Activated naive CD4-positive, alpha-beta T cell treated with anti-CD3 and anti-CD28 coated beads, Interleukin-2, amount 50 U/mL, for 16 hours (primary cell): ENCODE measurements around the gene DOC2B.
A peak's percentile ranks its signal among the peaks of the same experiment; 100 is the strongest.
"Not testable (repeated sequence)": the region's sequence is repeated elsewhere in the genome, so short reads cannot be mapped to it uniquely, and the experiment has no call there.

Experiments
- DNase-seq: peaks from one replicate; pipeline ENCODE4 v3.0.0-alpha.2; 2020

Gene DOC2B

DNA sequence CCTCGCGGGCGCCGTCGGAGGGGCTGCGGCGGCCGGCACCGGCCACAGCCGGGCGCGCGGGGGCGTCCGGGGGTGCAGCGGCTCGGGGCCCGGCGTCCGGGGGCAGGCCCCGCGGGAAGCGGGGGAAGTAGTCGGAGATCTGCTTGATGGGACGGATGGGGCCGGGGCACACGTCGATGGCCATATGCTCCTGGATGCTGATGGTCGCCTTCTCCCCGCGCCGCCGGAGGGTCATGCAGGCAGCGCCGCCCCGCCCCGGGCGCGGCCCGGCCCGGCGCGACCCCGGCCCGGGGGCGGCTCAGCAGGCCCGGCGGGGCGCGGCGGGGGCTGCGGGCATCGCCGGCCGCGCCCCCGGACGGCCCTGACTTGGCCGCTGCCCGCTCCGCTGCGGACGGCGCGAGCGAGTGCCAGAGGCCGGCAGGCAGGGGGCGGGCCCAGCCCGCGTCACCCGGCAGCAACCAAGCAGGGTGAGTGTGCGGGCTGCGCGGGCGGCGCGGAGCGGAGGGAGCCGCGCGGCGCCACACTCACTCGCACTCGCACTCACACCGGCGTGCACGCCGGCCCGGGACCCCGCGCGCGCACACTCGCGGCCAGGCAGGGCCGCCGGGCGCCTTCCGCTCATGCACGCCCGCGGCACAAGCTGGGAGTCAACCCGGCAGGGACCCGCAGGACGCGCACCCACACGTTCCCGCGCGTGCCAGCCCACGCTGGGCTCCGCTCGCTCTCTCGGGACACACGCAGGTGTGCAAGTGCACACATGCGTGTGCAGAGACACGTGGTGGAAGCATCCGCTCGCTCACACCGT lies at the start of gene DOC2B:
DOC2B (minus strand) TSS at position 406 of the 805 bp plus-strand sequence; CDS start at position 235, 171 bp downstream.
- peak; percentile 39 for DNase-seq

DNA sequence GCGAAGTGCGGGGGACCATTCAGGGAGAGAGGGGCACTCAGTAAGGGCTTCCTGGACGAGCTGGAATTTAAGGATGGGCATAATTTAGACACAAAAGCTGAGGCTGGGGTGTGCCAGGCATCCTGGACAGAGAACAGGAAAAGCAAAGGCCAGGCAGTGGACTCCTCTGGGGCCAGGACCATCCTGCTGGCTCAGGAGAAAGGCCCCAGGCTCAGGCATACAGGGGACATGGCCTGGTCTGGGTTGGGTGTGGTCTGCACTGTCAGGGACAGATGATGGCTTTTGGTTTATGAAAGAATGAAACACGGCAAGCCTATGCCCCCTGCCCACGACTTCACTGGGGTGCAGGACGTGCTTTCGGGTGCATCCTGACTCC lies 48.9 kb upstream of the DOC2B start:
- DNase-seq: no peak

DNA sequence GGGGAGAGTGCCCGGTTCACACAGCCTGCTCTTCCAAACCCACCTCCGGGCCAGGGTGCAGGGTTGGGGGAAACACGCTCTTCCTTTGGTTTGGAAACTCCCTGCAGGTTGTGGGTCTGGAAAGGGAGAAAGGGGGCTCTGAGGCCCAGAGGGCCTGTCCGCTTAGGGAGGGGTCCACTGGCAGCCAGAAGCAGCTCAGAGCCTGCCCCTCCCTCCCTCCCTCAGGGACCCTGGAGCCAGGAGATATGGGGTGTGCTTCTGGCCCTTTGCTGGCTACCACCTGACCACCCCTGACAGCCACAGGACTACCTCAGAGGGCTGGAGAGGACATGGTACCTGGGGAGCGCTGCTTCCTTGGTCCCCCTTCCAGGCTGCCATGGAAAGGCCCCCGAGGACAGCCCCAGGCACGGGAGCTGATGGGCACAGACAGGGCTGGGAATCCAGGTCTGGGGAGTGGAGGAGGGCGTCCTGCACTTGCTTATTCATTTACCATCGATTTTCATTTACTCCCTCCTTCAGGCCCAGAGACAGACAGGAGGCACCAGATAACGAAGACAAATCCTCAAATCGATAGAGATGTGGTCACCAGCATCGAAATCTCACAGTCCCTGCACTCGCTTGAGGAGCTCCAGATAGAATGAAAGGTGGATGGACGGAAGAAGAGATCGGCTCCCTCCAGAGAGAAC lies 48.4 kb upstream of the DOC2B start:
- DNase-seq: no peak

DNA sequence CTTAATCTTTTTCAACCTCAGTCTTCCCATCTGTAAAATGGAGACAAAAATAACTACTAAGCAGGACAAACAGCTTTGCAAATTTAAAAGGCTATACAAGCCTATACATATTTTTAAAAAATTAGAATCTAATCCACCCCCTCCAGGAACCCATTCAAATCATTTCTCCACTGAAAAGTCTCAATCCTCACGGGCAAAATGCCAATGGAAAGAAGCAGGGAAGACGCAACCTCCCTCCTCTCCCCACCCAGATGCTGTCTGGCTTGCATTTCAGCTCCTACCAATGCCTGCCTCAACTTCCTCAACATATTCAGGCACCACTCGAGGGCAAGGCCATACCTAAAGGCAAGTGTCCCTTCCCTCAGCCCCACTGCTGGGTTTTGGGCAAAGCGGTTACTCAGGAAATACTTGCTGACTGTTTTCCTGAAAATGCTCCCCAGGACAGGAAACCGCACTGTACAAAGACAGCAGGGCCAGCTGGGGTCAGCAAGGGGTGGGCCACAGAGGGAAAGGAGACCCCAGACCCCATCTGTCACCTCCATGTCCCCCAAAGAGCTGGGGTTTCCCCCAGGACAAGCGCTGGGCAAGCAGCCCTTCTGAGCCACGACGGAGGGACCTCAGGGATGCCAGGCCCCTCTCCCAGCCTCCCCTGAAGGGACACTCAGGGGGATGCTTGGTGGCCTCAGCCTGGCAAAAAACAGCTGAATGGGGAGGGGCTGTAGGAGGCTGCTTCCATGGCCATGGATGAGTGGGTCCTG lies 47.7 kb upstream of the DOC2B start:
- no peak for DNase-seq

DNA sequence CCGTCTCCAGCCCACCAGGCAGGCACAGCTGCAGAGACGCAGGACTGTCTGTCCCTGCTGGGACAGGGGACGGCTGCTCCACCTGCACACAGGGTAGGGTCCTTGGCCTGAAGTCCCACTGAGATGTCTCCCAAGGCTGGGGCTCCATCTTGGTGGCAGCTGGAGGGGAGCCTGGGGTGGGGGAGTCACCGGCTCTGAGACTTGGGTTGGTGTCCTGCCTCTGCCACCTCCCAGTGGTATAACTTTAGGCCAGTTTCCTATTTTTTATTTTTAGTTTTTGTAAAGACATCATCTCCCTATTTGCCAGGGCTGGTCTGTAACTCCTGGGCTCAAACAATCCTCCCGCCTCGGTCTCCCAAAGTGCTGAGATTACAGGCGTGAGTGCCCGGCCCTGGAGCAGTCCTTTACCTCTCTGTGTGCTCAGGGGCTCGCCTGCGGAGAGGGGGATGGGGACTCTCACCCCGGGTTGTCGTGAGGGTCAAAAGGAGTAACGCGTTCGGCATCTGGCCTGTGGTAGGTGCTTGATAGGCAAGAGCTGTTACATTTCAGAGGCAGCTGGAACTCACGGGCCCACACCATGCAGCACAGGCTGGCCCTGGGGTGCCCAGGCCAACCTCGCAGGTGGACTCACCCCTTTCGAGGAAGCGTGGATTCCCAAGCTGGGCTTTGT lies 46.6 kb upstream of the DOC2B start:
- DNase-seq: no peak

DNA sequence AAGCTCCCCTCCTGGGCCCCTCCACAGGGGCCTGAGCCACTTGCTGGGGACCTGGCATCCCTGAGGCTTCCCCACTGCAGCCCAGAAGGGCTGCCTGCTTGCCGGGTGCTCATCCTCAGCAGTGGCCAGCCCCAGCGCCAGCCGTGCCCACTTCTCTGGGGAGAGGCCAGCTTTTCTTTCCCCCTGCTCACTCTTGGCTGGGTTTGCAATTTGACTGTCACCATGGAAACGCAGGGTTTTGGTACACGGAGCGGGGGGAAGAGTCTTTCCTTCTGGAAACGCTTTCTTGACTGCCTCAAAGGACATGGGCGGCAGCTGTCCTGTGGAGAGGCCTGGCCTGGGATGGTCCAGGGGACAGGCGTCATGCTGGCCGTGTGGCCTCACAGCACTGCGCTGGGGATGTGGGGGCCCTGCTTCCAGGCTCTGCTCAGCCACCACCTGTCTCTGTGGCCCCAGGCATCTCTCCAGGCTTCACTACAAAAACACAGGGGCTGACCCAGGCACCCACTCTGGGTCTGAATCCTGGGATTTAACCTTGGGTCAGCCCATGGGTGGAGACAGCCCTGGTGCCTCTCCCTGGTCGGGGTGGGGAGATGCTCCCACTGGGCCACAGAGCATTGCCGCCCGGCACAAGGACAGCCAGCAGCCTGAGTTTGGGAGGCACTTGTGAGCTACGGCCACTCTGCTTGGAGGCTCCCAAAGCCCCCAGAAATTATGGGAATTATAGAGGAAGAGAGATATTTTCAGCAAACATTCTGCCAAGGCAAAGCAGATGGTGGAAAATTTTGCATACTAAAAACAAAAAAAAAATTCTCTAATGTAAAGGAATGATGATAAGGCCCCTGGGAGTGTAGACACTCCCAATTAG lies 45.9 kb upstream of the DOC2B start:
- DNase-seq: peak; percentile 5

DNA sequence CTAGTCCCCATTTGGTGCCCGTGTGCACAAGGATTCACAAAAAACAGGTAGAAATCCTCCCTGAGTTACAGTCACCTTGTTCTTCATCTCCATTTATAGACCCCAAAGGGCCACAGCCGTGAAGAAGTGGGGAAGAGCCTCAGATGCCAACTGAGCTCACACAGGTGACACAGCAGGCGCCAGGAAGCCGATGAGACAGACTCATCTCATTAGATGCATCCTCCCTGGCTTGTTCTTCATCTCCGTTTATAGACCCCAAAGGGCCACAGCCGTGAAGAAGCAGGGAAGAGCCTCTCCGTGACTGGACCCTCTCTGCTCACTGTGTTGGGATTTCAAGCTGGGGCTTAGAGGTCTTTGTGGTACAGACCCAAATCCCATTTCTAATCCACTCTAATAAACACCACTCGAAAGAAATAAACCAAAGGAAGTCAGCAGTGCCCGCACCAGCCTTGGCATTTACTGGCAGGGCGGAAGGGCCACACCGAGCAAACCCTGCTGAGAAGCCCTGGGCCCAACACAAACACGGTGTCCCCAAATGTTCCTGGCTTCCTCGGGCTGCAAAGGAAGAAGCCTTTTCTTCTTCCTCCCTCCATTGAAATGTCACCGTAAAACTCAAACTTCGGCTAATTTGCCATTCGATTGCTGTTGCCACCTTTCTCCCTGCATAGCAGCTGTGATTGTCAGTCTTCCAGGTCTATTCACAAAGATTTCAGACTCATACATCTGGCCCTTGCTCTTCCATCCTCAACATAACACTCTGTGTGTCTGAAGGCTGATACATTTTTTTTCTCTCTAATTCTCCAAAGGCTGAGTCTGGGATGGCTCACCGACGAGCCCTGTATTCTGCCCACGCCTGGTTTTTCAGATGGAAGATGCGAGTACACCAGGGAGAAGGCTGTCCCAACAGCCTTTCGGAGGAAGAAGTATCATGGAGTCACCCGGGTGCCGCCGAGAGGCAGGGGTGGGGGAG lies 44.9 kb upstream of the DOC2B start:
- no peak for DNase-seq

DNA sequence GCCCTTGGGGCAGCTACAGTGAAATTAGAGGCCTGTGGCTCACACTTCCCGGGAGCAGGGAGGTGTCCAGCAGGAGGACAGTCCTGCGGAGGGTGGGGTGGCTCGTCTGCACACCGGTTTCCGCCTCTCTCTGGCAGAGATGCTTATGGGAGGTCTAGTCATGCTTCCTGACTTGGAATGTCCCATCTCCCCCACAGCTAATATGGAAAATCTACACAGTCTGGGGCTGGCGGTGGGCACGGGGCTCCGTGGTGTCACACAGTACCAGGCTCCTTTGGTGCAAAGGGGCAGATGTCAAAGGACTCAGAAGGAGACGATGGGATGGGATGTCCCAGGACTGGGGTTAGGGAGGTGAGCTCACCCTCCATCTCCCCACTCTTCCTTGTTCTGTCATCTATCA lies 44.1 kb upstream of the DOC2B start:
- DNase-seq: no peak

DNA sequence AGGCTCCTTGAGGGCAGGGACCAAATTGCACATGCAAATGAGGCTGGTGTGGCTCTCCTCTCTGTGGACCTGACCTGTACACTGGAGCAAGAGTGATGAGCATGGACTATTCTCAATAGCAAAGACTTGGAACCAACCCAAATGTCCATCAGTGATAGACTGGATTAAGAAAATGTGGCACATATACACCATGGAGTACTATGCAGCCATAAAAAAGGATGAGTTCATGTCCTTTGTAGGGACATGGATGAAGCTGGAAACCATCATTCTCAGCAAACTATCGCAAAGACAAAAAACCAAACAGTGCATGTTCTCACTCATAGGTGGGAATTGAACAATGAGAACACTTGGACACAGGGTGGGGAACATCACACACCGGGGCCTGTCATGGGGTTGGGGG lies 43.1 kb upstream of the DOC2B start:
- DNase-seq: not testable (repeated sequence)

DNA sequence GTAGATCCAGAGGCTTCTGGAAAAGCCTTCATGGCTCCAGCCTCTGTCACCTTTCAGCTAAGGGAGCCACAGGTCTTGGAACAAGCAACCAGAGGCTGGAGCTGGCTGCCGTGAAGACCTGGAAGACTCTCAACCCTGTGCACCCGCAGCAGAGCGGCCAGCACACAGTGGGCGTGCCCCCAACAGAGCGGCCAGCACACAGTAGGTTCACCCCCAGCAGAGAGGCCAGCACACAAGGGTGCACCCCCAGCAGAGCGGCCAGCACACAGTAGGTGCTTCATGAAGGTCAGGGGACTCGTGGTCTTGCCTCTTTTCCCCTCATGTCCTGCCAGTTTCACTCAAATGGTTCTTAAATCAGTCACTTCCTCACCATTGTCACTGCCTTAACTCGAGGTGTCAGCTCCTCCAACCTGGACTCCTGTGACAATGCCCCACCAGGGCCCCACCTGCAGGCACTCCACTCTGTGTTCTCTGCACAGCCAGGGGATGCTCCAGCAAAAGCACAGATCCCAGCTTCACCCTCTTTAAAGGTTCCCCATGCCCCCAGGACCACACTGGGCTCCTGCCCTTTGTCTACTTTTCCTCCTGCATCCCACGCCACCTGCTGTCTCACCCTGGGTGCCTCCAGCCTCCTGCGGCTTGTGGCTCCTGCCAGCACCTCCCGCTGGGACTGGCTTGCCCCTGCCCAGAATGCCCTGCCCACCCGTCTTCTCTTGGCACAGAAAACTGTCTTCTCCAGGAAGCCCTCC lies 42.4 kb upstream of the DOC2B start:
- DNase-seq: peak; percentile 6

DNA sequence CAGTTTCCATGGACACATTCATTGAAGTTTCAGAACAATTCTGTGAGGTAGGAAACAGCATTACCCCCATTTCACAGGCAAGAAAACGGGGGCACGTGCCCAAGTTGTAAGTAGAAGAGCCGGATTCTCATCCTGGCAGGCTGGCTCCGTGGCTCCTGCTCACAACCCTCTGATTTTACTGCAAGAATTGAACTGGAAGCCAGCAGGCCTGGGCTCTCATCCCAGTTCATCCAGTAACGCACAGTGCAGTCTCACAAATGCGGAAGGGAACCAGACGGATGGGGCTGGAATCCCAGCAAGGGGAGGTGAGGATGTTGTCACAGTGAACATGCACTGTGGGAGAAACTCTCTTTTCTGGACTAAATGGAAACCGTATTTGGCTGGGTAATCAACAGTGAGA lies 40.7 kb upstream of the DOC2B start:
- DNase-seq: no peak

DNA sequence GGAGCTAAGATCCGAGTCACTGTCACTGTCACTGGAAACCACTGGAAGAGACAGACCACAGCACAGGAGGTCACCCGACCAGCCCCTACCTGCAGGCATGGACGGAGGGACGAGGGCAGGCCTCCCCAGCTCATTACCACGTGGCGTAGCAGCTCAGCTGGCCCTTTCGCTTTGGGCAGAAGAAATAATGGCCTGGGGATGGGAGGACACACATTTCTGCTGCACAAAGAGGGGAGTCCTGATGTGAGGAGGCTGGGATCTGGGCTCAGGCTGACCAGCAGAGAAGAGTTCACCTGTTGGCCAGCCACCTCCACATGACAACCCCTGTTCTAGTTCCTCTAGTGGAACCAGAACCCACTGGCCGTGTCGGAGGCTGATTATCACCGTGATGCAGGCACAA lies 38.2 kb upstream of the DOC2B start:
- no peak for DNase-seq

DNA sequence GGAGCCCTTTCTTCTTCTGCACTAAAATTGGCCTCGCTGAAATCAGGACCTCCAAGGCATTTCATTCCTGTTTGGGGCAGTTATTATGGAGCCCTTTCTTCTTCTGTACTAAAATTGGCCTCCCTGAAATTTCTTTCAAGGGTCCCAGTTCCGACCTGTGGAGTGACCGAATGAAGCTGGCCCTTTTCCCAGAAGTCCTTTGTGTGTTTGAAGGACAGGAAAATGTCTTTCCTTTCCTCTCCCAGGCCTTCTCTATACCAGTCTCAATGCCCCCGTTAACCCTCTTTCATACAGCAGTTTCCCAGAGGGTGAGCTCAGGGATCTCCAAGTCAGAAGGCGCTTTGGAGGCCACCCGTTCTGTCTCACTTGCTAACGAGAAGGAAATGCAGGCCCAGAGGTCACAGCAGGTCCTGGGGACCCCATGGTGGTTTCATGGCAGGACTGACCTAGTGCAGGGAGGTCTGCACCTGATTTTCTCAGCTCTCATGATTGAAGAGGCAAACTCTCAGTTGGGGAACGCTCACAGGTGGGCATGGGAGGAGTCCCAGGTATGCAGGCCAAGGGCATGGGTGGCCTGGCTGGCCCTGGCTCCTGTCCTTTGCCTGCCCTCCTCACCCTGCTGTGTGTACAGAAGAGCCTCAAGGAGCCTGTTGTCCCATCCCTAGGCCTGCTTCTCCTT lies 37.1 kb upstream of the DOC2B start:
- DNase-seq: no peak

DNA sequence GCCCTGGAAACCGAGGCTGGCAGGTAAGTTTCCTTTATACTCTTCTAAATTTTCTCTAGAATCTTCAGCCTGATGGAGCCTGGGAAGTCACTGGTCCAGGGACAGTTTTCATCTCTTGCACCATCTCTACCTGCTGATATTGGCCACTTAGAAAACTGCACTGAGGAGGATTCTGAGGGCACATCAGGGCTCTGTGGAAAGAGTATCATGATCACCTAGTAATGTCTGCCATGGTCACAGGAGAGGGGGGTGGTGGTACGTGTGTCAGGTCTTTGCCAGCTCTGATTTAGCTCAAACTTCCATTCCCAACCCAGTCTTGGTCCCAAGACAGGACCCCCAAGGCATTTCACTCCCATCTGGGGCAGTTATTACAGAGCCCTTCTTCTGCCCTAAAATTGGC lies 35.2 kb upstream of the DOC2B start:
- no peak for DNase-seq

DNA sequence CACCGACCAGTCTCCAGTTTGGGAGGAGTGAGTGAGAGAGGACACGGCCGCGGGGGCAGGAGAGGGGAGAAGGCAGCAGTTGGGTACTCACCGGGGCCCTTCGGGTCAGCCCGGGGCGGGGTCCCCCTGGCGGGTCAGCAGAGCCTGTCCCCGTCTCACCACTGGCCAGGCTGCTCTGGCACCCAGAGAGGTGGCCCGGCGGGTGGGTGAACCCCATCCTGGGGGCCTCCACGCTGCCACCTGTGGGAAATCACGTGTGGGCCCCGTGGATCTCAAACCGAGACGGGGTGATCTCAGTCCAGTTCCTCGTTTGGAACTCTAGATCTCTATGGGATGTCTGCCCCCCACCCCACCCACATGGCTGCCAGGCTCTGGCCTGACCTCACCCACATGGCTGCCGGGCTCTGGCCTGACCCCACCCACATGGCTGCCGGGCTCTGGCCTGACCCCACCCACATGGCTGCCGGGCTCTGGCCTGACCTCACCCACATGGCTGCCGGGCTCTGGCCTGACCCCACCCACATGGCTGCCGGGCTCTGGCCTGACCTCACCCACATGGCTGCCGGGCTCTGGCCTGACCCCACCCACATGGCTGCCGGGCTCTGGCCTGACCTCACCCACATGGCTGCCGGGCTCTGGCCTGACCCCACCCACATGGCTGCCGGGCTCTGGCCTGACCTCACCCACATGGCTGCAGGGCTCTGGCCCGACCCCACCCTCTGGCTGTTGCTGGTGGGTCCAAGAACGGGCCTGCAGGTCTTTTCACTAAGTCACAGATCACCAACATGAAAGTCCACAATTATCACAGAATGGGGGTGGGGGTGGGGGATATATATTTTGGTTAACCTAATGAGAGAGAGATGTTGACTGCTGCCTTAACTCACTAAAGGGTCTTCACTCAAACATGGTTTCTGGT lies 34.4 kb upstream of the DOC2B start:
- DNase-seq: not testable (repeated sequence)

DNA sequence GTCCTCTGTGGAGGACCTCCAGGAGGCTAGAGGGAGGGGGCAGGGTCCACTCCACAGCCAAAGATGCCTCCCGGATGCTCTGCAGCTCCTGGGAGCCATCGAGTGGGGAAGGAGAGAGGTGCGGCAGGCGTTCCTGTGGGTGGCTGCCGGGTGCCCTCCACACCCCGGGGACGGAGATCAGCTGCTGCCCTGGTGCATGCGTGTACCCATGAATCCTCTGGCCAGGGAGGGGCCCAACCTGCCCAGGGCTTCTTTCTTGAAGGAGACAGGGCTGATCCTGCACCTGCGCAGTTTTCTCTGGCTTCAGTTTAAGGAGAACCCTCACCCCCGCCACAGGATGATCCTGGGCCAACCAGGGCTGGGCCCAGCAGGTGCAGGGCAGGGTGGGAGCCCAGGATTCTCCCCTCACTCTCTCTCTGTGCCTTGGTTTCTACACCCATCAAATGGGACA lies 33.5 kb upstream of the DOC2B start:
- DNase-seq: no peak

DNA sequence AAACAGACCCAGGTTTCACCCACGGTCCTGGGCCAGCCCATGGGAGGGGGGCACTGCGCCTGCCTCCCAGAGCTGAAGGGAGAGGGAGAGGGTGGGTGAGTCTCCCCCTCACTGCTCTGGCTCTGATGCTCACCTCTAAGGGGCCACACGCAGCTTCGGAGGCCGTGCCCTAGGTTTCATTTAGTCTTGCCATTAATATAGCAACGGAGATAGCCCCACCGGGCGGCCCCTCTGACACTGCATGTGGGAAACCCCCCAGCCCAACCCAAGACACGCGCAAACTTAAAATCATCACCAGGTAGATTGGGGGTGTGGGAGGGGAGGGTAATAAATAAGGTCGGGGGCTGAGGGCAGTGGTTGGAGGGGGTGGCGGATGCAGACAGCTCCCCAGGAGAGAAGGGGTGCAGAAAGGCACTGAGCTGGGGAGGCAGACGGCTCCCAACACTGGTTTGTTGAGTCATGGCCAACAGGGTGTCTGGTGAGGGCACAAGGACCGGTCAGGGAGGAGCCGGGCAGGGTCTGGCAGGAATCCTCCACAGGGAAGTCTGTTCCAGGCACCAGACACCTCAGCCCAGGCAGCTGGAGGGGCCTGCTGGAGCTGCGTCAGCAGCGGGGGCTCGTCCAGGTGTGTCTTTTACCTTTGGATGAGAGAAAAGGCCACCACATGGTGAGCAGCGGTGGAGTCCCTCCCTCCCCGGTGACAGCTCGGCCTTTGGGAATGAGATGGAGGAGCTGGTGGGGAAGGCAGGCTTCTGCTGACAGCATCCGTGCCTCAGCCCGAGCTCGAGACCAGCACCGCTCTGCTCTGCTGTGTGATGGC lies 32.0 kb upstream of the DOC2B start:
- DNase-seq: no peak
